Measurements from ENCODE around the gene MED29. TPM values are rescaled to one million over a fixed set of nuclear protein-coding genes. Genes with fewer than 3 reads are reported as not detected.

The MED29 gene
- total and polyA plus RNA-seq, 10 of the 15 experiments (the other 5 are each of a cell fraction or from before 2014, with no cell fraction given), result 3.2 to 36.6 (median 22.8) TPM

- TF ChIP-seq CUX1 (IDR thresholded peaks at IDR 0.05; ENCODE audit: insufficient replicate concordance, low read depth, low read length), result peak; percentile 60
- peak; percentile 89; the same call in 1 of the 2 replicates for TF ChIP-seq LARP7 (IDR thresholded peaks at IDR 0.05)
- 0 out of 2 replicates have a peak, but pooled peaks have one; percentile 9 for TF ChIP-seq BRCA1 (IDR thresholded peaks at IDR 0.05; ENCODE audit: low read depth, low read length)
- TF ChIP-seq EGR1 (IDR thresholded peaks at IDR 0.05; ENCODE audit: borderline replicate concordance in 1 of 2, low read depth in 2 of 2, low read length in 2 of 2), result peak; percentile 89 to 99
- TF ChIP-seq POLR2AphosphoS2 (IDR thresholded peaks at IDR 0.05; ENCODE audit: low read depth, low read length), result 0 out of 2 replicates have a peak, but pooled peaks have one; percentile 90
- peak; percentile 95 for TF ChIP-seq MXI1 (IDR thresholded peaks at IDR 0.05; ENCODE audit: low read depth, low read length)
- peak; percentile 91 for TF ChIP-seq ZNF687 (IDR thresholded peaks at IDR 0.05)
- TF ChIP-seq MYB (IDR thresholded peaks at IDR 0.05; ENCODE audit: borderline replicate concordance, low read depth, low read length), result 0 out of 2 replicates have a peak, but pooled peaks have one; percentile 16
- peak; percentile 93 to 97 for TF ChIP-seq IKZF2 (IDR thresholded peaks at IDR 0.05)
- TF ChIP-seq DPF2 (IDR thresholded peaks at IDR 0.05), result peak; percentile 93
- peak; percentile 91 for TF ChIP-seq MAX (IDR thresholded peaks at IDR 0.05; ENCODE audit: low read depth, low read length)
- no peak for TF ChIP-seq JUNB (IDR thresholded peaks at IDR 0.05)
- peak; percentile 84 for TF ChIP-seq SP1 (IDR thresholded peaks at IDR 0.05; ENCODE audit: low read depth, low read length)
- TF ChIP-seq KDM1A (IDR thresholded peaks at IDR 0.05; ENCODE audit: borderline replicate concordance), result peak; percentile 98; the same call in 1 of the 2 replicates
- peak; percentile 82 for TF ChIP-seq MEF2B (IDR thresholded peaks at IDR 0.05; ENCODE audit: partially characterized antibody, poor library complexity, severe bottlenecking)
- peak; percentile 40; the same call in 1 of the 2 replicates for TF ChIP-seq RELB (IDR thresholded peaks at IDR 0.05; ENCODE audit: low read depth)
- TF ChIP-seq GABPA (IDR thresholded peaks at IDR 0.05; ENCODE audit: low read depth), result no peak
Observed at GRCh38 chr19:39402346-39403300, 11.4 kb downstream of the MED29 start (continued).

Measured in GM12878 (cell line).